Cardiac muscle cell (in vitro differentiated cells and primary cell): Measurements from ENCODE around the gene TBRG4. TPM values are rescaled to one million over a fixed set of nuclear protein-coding genes. Genes with fewer than 3 reads are reported as not detected.

Source experiments
- DNase-seq, 2 donors: peaks; one replicate each; pipeline versions ENCODE4 v3.0.0 to v3.0.0-alpha.2; 2010 to 2017; ENCODE audit warnings: low read depth in 1 of 2, low spot score in 1 of 2
- H3K27ac ChIP-seq: fragments of 200-600 bp; sonication (generic); 2 replicates; pipeline ENCODE4 v1.5.1; 2016
- H3K27me3 ChIP-seq: fragments of 200-600 bp; sonication (generic); 2 replicates; pipeline ENCODE4 v1.6.0; 2016; ENCODE audit warnings: control low read depth
- H3K36me3 ChIP-seq: fragments of 200-600 bp; sonication (generic); 2 replicates; pipeline ENCODE4 v1.5.1; 2016; ENCODE audit warnings: control low read depth
- H3K4me1 ChIP-seq: fragments of 200-600 bp; sonication (generic); 2 replicates; pipeline ENCODE4 v1.8.1; 2017; ENCODE audit warnings: low read depth, mild to moderate bottlenecking, mixed run types
- H3K4me3 ChIP-seq: fragments of 200-600 bp; sonication (generic); 2 replicates; pipeline ENCODE4 v1.5.1; 2016; ENCODE audit warnings: mild to moderate bottlenecking
- H3K9me3 ChIP-seq: fragments of 200-600 bp; sonication (generic); 2 replicates; pipeline ENCODE4 v1.5.1; 2017; ENCODE audit warnings: low read depth, mild to moderate bottlenecking, control low read depth
- CTCF ChIP-seq: IDR thresholded peaks from 2 replicates; pipeline ENCODE4 v1.5.1; 2012; ENCODE audit warnings: low read depth, mild to moderate bottlenecking, low read length
- polyA plus RNA-seq: library from polyadenylated mRNA; unstranded; fragments of >200 nt; fragmentation: Nextera tagmentation; extraction: Ambion mirVana; gene quantifications from 2 replicates; pipeline ENCODE4 v1.2.1, GENCODE V29; 2016
- total RNA-seq: library from RNA; depleted of rRNA; stranded (reverse); fragments of >200 nt; gene quantifications from 2 replicates; pipeline ENCODE4 v1.2.3, GENCODE V29; 2016

Gene TBRG4
- 74.3 and 74.4 TPM in 2 replicates for total RNA-seq
- 67.9 and 74.2 TPM in 2 replicates for polyA plus RNA-seq

GRCh38 chr7:45111298-45112223, at the start of gene TBRG4:
Gene TBRG4 (minus strand): TSS chr7:45111697. CDS start chr7:45109237, 2,460 bp downstream.
- Histone ChIP-seq H3K4me3 (peak within 1 kb of the TSS; percentile 78), H3K36me3 (peaks cover 19% of the 10 kb centered on the region), H3K9me3 (no peaks in the 10 kb centered on the region), H3K27ac (peak within 1 kb of the TSS; percentile 97), H3K27me3 (peaks cover 28% of the 10 kb centered on the region), H3K4me1 (no peaks in the 10 kb centered on the region)
- TF ChIP-seq CTCF, result peak; percentile 43
- peak; percentile 97 for DNase-seq

GRCh38 chr7:45161138-45161537, 49.6 kb upstream of the TBRG4 start:
- H3K4me1 ChIP-seq, result no peaks in the 10 kb centered on the region
- no peak for TF ChIP-seq CTCF
- no peaks in the 10 kb centered on the region for H3K9me3 ChIP-seq
- no peak overlapping the region for H3K27ac ChIP-seq
- peaks cover 56% of the 10 kb centered on the region for H3K27me3 ChIP-seq
- no peak for DNase-seq
- H3K4me3 ChIP-seq, result no peak overlapping the region
- H3K36me3 ChIP-seq, result no peaks in the 10 kb centered on the region

- no peaks in the 10 kb centered on the region for H3K4me1 ChIP-seq
- H3K36me3 ChIP-seq, result no peaks in the 10 kb centered on the region
- DNase-seq, result no peak
- H3K27ac ChIP-seq, result no peak overlapping the region
- H3K27me3 ChIP-seq, result peaks cover 63% of the 10 kb centered on the region
- no peak for TF ChIP-seq CTCF
- no peak overlapping the region for H3K4me3 ChIP-seq
- no peaks in the 10 kb centered on the region for H3K9me3 ChIP-seq
Measured at GRCh38 chr7:45160417-45160881, 49.0 kb upstream of the TBRG4 start.

GRCh38 chr7:45159296-45159695, 47.8 kb upstream of the TBRG4 start:
- no peaks in the 10 kb centered on the region for H3K36me3 ChIP-seq
- peaks cover 63% of the 10 kb centered on the region for H3K27me3 ChIP-seq
- TF ChIP-seq CTCF, result no peak

GRCh38 chr7:45158471-45158870, 47.0 kb upstream of the TBRG4 start:
- Histone ChIP-seq H3K27ac (no peak overlapping the region), H3K27me3 (peaks cover 63% of the 10 kb centered on the region), H3K4me1 (no peaks in the 10 kb centered on the region), H3K4me3 (no peak overlapping the region), H3K36me3 (no peaks in the 10 kb centered on the region), H3K9me3 (no peaks in the 10 kb centered on the region)
- TF ChIP-seq CTCF, result no peak
- no peak for DNase-seq

More at GRCh38 chr7:45159296-45159695, 47.8 kb upstream of the TBRG4 start:
- no peak for DNase-seq
- H3K4me1 ChIP-seq, result no peaks in the 10 kb centered on the region
- no peak overlapping the region for H3K4me3 ChIP-seq
- H3K27ac ChIP-seq, result no peak overlapping the region
- H3K9me3 ChIP-seq, result no peaks in the 10 kb centered on the region
